ENCODE measurements around the gene LIPT2.

- TF ChIP-seq, protein P1, sequence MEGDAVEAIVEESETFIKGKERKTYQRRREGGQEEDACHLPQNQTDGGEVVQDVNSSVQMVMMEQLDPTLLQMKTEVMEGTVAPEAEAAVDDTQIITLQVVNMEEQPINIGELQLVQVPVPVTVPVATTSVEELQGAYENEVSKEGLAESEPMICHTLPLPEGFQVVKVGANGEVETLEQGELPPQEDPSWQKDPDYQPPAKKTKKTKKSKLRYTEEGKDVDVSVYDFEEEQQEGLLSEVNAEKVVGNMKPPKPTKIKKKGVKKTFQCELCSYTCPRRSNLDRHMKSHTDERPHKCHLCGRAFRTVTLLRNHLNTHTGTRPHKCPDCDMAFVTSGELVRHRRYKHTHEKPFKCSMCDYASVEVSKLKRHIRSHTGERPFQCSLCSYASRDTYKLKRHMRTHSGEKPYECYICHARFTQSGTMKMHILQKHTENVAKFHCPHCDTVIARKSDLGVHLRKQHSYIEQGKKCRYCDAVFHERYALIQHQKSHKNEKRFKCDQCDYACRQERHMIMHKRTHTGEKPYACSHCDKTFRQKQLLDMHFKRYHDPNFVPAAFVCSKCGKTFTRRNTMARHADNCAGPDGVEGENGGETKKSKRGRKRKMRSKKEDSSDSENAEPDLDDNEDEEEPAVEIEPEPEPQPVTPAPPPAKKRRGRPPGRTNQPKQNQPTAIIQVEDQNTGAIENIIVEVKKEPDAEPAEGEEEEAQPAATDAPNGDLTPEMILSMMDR (IDR thresholded peaks at IDR 0.05; ENCODE audit: low read depth, low read length) = no peak
- no peak for TF ChIP-seq POLR2A (IDR thresholded peaks at IDR 0.05; ENCODE audit: extremely low read depth, insufficient read length)
Measured at GRCh38 chr11:74490941-74491340, 2.6 kb downstream of the LIPT2 start.

Measured in NB4 (cell line).